GM19043 (cell line): Measurements from ENCODE around the gene VARS2.

Experiments
- ATAC-seq: cut with Tn5 transposase; IDR thresholded peaks from one replicate; pipeline ENCODE4 v1.9.1; 2021; ENCODE audit warnings: low read depth; ENCODE audit not compliant: unreplicated experiment

Gene VARS2

DNA sequence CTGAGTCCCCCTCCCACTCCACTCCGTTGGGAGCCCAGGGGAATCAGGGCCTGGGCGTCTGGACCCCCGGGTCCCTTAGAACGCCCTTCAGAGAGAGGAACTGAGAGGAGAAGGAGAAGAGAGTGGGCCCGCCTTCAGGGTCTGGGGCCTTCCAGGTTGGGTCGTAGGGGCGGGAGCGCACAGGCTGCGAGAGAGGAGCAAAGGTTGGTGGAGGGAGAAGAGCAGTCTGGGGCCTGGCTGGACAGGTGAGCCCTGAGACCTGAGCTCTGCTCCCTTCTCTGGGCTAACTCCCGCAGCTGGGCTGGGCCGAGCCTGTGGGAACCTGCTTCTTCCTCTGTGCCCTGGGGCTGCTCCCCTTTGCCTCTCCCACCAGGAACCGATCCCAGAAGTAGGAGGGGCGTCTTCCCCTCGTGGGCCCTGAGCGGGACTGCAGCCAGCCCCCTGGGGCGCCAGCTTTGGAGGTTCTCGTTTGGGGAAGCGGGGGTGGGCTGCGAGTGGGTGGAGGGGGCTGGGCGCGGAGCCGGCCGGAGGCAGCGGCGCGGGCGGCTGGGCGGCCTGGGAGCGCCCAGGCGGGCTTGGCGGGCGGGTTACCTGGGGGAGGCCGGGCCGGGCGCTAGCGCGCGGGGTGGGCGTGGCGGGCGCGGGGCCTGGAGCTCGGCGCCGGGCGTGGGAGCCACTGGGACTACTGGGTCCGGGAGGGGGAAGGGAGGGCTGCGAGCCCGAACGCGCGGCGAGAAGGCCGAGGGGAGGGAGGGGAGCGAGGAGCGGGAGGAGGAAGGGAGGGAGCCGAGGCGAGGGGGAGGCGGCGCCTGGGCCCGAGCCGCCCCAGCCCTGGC is 30.1 kb upstream of the VARS2 start, which contains the start of gene DDR1:
DDR1 (plus strand) TSS at position 835 of the 836 bp plus-strand sequence. CDS start 4,211 bp downstream, outside the sequence.
- no peak for ATAC-seq

DNA sequence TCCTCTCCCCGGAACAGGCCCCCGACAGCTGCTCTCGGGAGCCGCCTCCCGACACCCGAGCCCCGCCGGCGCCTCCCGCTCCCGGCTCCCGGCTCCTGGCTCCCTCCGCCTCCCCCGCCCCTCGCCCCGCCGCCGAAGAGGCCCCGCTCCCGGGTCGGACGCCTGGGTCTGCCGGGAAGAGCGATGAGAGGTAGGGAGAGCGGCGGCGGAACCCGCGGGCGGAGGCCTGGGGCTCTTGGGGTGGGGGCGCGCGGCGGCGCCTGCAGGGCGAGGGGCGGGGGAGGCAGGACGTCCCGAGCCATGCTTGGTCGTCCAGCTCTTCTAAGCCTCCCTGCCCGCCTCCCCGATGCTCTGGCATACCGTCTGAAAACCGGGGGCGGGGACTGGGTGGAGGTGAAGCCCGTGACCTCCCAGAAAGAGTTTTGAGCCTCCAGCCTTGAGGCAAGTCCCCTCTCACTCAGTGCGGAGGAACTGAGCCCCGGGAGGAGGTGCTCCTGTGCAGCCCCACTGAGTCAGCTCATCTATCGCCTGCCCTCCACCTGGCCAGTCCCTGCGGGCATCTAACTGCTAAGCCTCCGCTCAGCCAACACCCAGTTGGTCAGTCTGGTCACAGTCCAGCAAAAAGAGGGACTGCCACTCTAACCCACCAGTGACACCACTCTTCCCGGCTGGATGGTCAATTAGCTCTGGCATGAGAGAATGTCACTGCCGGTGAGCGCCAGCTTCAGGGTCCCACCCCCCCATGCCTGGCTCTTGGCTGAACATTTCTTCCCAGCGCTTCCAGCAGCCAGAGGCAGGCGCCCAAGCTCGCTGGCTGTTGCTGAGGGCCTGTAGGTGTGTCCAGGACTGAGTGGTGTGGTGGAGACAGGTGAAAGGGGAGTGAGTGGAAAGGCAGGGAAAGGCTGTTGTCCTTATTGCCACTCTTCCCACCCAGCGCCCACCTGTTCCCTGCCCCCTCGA is 29.2 kb upstream of the VARS2 start:
- ATAC-seq, result no peak

DNA sequence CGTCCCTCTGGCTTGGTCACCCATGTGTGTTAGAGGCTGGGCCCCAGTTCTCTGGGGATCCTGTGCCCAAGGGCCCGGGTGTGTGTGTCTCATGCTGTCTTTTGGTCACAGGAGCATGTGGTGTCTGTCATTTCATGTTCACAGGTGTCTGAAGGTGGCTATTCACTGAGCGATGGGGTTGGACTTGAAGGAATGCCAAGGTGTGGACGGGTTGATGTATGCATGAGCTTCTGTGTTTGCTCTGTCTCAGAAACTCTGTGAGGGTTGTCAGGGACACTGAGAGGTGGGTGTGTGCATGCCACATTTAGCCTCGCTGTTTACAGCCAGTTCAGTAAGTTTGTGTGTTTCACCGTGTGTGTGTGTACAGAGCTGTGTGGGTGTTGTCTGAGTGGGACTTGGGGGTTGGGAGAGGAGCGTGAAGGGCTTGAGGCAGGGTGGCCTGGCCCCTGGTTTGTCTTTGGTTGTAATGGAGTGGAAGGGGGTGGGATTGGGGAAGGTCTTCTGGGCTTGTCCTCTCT is 28.5 kb upstream of the VARS2 start:
- ATAC-seq, result no peak

DNA sequence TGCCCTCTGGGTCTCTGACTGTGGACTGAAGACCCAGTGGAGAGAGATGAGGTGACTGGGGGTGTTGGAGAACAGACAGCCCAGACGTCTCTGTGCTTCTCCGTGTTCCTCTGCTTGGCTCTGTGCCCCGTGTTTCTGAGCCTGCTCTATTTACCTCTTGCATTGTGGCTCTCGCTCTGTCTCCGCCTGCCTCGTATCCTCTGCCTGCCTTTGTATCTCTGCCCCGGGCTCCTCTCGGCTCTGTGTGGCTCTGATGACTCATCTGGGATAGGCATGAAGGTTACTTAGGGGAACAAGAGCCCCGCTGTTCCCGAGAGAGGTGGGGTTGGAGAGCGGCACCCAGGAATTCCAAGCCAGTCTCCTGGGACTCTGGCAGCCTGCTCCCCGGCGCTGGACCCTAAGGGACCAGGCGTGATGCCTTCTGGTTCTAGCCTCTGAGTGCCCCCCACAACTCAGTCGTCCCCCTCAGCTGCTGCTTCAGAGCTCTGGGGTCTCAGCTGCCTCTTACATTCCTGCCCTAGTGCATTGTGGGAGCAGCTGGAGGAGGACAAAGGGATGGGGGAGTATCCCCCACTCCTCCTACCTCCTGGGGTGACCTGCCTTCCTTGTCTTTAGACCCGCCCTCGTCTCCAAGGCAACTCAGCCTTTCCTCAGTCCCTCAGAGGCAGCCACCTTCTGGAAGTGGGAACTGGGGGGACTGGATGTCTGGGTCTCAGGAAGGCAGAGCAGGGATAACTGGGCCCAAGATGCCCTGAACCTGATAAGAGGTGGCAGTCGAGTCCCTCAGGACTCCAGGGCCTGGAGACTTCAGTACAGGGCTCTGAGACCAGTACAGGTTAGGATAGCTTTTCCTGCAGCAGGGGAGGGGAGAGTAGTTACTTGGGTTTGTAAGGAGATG is 27.8 kb upstream of the VARS2 start:
- no peak for ATAC-seq

DNA sequence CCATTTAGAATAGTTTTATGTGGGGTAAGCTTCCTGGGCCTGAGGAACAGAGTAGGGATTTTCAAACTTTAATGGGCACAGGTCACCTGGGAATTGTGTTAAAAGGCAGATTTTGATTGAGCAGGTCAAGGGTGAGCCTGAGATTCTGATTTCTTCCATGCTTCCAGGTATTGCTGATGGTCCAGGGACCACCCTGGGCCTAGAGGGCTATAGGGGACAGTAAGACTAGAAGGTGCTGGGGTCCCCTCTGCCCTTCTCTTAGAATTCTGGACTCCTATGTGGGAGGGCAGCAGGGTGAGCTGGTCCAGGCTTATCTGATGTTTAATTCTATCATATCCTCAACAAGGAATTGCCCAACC is 27.2 kb upstream of the VARS2 start:
- no peak for ATAC-seq

DNA sequence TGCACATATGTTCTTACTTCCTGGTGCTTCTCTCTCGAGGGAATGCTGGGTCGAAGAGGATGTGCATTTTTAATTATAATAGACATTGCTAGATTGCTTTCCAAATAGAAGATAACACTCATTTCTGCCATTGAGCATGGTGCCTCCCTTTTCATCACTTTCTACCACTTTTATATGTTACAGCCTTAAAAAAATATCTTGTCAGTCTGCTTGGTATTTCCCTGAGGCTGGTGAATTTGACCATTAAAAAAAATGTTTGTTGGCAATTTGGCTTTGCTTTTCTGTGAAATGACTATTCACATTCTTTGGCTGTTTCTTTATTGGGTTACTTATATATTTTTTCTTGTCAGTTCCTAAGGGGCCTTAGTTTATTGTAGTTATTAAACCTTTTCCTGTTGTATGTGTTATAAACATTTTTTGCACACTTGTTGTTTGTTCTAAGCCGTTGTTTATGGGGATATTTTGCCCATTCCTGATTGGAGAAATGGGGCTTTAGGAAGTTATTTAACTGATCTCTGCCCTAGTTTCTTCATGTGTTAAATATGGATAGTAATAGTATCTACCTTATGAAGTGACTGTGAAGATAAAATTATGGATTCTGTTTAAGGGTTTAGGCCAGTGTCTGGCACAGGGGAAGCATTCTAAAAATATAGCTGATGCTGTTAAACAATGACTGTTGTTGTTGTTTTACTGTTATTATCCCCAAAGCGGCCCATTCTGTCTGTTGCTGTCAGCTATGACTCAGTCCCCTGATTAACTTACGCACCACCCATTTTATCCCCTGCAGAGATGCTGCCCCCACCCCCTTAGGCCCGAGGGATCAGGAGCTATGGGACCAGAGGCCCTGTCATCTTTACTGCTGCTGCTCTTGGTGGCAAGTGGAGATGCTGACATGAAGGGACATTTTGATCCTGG is 25.9 kb upstream of the VARS2 start:
- ATAC-seq, result no peak

DNA sequence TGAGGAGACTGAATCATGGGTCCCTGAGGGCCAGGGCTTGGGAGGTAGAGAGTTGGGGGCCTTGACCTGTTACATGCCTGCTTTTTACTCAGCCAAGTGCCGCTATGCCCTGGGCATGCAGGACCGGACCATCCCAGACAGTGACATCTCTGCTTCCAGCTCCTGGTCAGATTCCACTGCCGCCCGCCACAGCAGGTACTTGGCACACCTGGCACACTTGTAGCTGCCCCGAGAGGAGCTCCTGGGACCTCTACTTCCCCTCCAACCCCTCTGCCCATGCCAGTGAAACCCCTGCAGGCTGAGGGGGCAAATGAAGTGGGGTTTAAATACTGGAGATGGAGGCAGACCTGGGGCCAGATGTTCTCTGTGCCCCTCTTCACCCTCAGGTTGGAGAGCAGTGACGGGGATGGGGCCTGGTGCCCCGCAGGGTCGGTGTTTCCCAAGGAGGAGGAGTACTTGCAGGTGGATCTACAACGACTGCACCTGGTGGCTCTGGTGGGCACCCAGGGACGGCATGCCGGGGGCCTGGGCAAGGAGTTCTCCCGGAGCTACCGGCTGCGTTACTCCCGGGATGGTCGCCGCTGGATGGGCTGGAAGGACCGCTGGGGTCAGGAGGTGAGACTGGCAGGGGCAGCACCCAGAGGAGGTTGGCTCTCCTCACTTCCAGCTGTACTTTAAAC is 25.1 kb upstream of the VARS2 start:
- no peak for ATAC-seq

DNA sequence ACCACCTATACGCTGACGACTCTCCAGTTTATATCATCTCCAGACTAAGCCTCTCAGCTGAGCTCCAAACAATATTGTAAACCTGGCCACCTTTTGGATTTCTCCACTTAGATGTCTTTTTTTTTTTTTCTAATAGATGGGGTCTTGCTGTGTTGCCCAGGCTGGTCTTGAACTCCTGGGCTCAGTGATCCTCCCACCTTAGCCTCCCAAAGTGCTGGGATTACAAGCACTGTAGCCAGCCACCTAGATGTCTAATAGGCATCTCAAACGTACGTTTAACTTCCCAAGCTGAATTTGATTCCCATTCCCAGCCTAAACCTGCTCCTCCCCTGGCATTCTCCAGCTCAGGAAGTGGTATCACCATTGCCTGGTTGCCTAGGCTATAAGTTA is 24.5 kb upstream of the VARS2 start:
- ATAC-seq, result no peak

DNA sequence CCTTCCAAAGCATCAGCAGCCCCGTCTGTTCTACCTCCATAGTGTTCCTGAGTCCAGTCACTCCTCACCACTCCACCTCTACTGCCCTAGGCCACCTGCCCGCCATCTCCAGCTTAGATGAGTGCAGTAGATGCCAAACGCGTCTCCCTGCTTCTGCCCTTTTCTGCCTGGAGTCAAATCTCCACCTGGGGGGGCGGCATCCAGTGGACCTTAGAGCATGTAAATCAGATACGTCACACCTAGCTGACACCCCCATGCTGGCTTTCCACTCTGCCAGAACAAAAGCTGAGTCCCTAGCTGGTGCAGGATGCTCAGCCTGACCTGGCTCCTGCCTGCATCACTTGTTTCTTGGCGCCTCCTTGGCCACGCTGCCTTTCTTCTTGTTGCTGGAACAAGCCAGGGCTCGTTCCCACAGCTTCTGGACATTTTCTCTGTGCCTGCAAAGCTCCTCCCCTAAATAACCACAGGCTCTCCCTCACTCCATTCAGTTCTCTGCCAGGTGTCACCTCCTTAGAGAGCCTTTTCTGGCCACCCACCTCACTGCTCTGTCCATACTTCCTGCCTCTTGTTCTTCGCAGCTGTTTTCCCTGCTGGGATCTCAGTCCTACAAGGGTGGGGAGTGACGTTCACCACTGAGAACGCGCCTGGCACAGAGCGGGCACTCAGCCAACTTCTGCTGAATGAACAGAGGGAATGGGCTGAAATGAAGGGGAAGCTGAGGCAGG is 24.0 kb upstream of the VARS2 start:
- ATAC-seq, result no peak

DNA sequence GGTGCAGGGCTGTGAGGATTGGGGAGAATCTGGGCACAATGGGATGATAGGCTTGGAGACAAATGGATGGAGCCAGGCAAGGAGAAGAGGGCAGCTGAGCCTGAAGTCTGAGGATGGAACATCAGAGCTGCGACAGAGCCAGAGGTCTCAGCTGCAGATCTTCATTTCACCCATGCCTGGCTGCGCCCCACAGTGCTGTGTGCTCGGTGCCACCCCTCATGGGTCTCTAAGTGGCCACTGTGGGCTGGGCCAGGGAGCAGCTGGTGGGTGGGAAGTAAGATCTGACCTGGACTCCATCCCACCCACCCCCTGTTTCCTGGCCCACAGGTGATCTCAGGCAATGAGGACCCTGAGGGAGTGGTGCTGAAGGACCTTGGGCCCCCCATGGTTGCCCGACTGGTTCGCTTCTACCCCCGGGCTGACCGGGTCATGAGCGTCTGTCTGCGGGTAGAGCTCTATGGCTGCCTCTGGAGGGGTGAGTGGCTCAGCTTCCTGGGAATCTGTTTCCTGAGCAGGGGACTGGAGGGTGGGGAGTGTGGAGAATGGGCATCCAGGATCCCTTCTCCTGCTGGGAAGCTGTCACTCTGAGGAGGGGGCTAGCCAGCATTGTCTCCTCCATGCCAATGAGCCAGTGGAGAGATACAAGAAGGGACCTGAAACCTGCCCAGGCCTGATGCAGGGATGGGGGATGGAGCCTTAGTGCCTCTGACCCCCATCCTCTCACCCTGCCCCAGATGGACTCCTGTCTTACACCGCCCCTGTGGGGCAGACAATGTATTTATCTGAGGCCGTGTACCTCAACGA is 23.2 kb upstream of the VARS2 start:
- ATAC-seq, result no peak

DNA sequence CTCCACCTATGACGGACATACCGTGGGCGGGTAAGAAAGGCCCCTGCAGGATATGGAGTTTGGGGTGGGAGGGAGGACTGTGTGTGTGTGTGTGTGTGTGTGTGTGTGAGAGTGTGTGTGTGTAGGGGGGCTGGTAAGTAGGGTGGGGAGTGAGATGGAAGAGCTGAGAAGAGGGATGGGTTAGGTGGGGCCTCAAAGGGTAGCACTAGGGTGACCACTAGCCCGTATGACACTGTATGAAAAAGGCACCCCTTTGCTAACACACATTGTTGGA is 22.7 kb upstream of the VARS2 start:
- no peak for ATAC-seq

DNA sequence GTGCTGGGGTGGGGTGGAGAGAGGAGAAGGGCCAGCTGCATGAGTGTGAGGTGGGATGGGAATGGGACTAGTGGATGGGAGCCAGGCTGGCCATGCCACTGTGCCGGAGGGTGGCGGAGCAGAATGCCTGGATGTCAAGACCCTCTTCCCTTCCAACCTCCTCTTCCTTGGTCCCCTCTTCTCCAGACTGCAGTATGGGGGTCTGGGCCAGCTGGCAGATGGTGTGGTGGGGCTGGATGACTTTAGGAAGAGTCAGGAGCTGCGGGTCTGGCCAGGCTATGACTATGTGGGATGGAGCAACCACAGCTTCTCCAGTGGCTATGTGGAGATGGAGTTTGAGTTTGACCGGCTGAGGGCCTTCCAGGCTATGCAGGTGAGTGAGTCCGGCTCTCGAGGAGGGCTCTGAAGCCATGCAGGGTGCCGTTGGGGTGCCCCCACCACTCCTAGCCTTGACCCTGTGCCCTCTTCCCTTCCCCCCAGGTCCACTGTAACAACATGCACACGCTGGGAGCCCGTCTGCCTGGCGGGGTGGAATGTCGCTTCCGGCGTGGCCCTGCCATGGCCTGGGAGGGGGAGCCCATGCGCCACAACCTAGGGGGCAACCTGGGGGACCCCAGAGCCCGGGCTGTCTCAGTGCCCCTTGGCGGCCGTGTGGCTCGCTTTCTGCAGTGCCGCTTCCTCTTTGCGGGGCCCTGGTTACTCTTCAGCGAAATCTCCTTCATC is 22.1 kb upstream of the VARS2 start:
- no peak for ATAC-seq

DNA sequence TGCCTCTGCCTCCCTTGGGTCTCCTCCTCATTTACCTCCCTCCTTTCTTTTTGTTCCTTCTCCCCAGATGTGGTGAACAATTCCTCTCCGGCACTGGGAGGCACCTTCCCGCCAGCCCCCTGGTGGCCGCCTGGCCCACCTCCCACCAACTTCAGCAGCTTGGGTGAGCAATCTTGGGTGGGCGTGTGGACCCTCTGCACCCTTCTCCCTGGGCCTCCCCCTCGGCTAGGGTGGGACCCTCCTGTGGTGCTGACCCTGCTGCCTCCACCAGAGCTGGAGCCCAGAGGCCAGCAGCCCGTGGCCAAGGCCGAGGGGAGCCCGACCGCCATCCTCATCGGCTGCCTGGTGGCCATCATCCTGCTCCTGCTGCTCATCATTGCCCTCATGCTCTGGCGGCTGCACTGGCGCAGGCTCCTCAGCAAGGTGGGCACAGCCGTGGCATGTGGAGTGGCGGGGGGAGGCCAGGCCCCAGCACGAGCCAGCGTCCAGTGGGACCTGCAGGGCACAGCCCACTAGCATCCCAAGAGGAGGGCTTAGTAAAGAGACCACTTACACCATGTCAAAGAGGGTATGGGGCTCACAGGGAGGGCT is 20.9 kb upstream of the VARS2 start:
- ATAC-seq, result no peak

DNA sequence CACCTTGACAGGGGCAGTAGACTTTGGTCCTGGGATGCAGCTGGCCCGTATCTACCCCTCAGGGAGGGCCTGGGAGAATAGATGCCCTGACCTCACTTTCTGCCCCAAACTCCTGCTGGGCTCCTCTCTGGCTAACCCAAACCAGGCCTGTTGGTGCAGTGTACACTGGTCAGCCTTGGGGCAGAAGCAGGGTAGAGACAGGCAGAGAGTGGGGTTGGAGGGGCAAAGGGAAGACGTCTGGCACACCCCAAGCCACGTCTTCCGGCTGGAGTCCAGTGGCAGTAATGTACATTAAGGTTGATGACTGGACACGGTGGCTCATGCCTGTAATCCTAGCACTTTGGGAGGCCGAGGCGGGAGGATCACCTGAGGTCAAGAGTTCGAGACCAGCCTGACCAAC is 20.4 kb upstream of the VARS2 start:
- no peak for ATAC-seq

DNA sequence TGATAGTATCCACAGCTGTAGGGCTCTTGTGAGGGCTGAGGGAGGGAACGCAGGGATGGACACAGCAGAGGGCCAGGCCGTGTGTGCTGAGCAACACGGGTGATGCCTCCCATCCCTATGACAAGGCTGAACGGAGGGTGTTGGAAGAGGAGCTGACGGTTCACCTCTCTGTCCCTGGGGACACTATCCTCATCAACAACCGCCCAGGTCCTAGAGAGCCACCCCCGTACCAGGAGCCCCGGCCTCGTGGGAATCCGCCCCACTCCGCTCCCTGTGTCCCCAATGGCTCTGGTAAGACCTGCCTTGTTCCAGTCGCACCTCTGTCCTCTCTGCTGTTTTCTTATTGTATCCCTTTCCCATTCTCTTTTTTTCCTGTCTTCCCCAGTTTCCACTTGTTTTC is 19.7 kb upstream of the VARS2 start:
- no peak for ATAC-seq

DNA sequence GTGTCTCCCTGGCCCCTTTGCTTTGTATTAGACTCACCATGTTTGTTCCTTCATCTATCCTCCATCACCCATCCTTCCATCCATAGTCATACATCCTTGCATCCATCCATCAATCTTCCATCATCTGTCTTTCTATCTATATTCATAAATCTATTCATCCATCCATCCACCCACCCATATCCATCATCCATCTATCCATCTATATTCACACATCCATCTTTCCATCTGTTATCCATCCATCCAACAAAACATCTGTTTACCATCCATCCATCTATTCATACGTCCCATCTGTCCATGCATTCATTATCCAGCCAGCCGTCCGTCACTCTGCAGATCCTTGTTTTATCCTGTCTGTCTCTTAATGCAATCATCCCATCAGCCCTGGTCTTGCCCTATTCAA is 19.1 kb upstream of the VARS2 start:
- ATAC-seq, result no peak

DNA sequence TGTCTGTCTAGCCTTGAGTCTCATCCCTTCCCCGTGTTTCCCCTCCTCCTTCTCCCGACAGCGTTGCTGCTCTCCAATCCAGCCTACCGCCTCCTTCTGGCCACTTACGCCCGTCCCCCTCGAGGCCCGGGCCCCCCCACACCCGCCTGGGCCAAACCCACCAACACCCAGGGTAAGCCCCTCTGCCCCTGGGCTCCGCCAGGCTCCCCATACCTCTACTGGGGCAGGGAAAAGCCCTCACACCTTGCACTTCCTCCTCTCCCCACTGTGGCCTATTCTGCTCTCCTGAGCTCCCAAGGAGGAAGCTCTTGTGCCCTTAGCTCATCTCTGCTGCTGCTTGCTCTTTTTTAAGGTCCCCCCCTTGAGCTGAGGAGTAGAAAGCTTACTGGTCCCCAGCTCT is 18.7 kb upstream of the VARS2 start:
- ATAC-seq, result no peak
